ENCODE measurements around the gene AMPD3. TPM values are rescaled to one million over a fixed set of nuclear protein-coding genes. Genes with fewer than 3 reads are reported as not detected.

Gene AMPD3
- total RNA-seq, 4 donors from 2014 or later: 3.8 to 7.5 (median 5.1) TPM

DNA sequence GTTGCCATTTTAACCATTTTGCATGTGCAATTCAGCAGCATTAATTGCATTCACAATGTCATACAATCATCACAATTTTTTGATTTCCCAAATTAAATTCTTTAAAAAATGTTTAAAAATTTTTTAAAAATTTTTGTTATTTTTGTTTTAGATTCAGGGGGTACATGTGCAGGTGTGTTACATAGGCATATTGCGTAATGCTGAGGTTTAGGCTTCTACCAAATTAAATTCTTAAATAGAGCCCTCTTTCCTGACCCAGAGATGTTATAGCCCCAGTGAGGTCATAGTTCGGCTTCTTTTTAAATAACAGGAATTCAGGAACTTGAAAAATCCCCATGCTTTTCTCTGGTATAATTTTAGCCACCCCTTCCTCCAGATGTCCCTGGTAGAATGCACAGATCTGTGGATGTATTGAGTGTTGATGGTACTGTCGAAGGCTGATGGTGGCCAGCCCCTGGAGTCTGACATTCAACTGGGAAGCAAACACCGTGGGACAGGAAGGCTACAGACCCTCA is 11.3 kb upstream of the AMPD3 start:
- TF ChIP-seq POLR2A (IDR thresholded peaks at IDR 0.05; ENCODE audit: low read depth) (no peak), POLR2AphosphoS5 (IDR thresholded peaks at IDR 0.05) (no peak), EP300 (IDR thresholded peaks at IDR 0.05) (no peak)
- TF ChIP-seq, protein P1, sequence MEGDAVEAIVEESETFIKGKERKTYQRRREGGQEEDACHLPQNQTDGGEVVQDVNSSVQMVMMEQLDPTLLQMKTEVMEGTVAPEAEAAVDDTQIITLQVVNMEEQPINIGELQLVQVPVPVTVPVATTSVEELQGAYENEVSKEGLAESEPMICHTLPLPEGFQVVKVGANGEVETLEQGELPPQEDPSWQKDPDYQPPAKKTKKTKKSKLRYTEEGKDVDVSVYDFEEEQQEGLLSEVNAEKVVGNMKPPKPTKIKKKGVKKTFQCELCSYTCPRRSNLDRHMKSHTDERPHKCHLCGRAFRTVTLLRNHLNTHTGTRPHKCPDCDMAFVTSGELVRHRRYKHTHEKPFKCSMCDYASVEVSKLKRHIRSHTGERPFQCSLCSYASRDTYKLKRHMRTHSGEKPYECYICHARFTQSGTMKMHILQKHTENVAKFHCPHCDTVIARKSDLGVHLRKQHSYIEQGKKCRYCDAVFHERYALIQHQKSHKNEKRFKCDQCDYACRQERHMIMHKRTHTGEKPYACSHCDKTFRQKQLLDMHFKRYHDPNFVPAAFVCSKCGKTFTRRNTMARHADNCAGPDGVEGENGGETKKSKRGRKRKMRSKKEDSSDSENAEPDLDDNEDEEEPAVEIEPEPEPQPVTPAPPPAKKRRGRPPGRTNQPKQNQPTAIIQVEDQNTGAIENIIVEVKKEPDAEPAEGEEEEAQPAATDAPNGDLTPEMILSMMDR (IDR thresholded peaks at IDR 0.05): no peak

DNA sequence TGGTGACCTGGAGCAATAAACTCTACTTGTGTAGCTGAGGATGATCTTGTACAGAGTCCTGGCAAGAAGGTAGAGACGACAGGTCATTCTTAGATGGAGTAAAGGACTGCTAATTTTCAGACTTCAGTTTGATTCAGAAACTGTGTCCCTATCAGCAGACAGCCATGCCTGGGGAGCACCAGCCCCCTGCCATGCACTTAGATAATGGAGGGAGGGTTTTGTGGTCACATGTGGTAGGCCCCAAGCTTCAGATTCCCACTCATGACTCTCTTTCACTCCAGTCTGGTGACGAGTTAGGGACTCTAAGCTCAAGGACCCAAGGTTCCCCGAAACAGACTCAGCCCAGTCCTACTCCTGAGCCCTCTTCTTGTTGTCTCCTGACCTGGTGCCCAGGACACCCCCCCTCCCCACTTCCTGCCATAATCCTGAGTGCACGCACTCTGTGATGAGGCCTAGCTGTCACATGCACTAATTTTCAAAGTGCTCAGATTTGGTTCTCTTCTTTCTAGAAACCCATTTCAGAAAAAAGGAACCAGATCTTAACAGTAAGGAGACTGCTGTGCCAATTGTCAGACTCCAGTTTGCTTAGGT is 10.2 kb upstream of the AMPD3 start:
- intact Hi-C loops (cut with DNase I): no loop called here
- H3K9me3 ChIP-seq: no peaks in the 10 kb centered on the region
- no peaks in the 10 kb centered on the region for H3K36me3 ChIP-seq
- no peak overlapping the region for H3K27ac ChIP-seq (replicated peaks in 1 of 4)
- no peak for TF ChIP-seq POLR2AphosphoS5 (IDR thresholded peaks at IDR 0.05)
- TF ChIP-seq, protein P1 (IDR thresholded peaks at IDR 0.05): no peak
- WGBS: 97% methylated on average over 4 of the region's 4 CpGs
- no peak overlapping the region for H3K4me3 ChIP-seq
- DNase-seq (ENCODE audit: extremely low spot score): no peak
- H3K27me3 ChIP-seq: peaks cover 0 to 4% (median 0%) of the 10 kb centered on the region in 4 donors
- H3K4me1 ChIP-seq: peaks cover 0 to 2% (median 0%) of the 10 kb centered on the region in 4 donors

More for the DNA sequence above, 11.3 kb upstream of the AMPD3 start:
- no peaks in the 10 kb centered on the region for H3K36me3 ChIP-seq
- WGBS: 76% methylated on average over 4 of the region's 4 CpGs
- no peaks in the 10 kb centered on the region for H3K9me3 ChIP-seq
- no peak for DNase-seq (ENCODE audit: extremely low spot score)
- H3K4me1 ChIP-seq: no peaks in the 10 kb centered on the region
- no peak overlapping the region for H3K4me3 ChIP-seq
- no peaks in the 10 kb centered on the region for H3K27me3 ChIP-seq
- no peak overlapping the region for H3K27ac ChIP-seq (replicated peaks in 1 of 4)
- intact Hi-C loops (cut with DNase I): no loop called here

DNA sequence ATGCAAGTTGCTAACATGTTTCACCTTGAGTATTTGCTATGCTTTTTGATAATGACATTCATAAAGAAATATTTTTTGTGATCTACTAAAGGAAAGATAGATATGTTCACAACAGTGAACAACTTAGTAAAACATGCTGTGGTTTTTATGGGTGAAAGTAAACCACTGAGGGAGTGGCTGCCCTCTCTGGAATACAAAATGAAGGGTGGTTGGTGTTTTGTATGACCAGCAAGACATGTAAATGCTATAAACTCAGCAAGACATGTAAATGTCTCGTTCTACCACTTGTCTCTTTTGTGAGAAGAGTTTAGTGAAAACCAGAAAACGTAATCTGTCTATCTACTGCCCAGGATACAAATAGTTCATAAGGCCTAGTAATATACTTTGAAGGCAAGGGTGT is 7.6 kb upstream of the AMPD3 start:
- no peak overlapping the region for H3K27ac ChIP-seq (replicated peaks in 1 of 4)
- WGBS: 92% methylated on average over 2 of the region's 2 CpGs
- H3K27me3 ChIP-seq: peaks cover 0 to 20% (median 0%) of the 10 kb centered on the region in 4 donors
- no peak for DNase-seq (ENCODE audit: extremely low spot score)
- H3K4me3 ChIP-seq: no peak overlapping the region
- H3K9me3 ChIP-seq: no peaks in the 10 kb centered on the region
- intact Hi-C loops (cut with DNase I): no loop called here
- H3K36me3 ChIP-seq: no peaks in the 10 kb centered on the region
- TF ChIP-seq, protein P1 (IDR thresholded peaks at IDR 0.05): no peak
- no peak for TF ChIP-seq POLR2A (IDR thresholded peaks at IDR 0.05; ENCODE audit: low read depth)
- no peak for TF ChIP-seq POLR2AphosphoS5 (IDR thresholded peaks at IDR 0.05)
- no peak for TF ChIP-seq EP300 (IDR thresholded peaks at IDR 0.05)
- peaks cover 0 to 21% (median 20%) of the 10 kb centered on the region in 4 donors for H3K4me1 ChIP-seq

DNA sequence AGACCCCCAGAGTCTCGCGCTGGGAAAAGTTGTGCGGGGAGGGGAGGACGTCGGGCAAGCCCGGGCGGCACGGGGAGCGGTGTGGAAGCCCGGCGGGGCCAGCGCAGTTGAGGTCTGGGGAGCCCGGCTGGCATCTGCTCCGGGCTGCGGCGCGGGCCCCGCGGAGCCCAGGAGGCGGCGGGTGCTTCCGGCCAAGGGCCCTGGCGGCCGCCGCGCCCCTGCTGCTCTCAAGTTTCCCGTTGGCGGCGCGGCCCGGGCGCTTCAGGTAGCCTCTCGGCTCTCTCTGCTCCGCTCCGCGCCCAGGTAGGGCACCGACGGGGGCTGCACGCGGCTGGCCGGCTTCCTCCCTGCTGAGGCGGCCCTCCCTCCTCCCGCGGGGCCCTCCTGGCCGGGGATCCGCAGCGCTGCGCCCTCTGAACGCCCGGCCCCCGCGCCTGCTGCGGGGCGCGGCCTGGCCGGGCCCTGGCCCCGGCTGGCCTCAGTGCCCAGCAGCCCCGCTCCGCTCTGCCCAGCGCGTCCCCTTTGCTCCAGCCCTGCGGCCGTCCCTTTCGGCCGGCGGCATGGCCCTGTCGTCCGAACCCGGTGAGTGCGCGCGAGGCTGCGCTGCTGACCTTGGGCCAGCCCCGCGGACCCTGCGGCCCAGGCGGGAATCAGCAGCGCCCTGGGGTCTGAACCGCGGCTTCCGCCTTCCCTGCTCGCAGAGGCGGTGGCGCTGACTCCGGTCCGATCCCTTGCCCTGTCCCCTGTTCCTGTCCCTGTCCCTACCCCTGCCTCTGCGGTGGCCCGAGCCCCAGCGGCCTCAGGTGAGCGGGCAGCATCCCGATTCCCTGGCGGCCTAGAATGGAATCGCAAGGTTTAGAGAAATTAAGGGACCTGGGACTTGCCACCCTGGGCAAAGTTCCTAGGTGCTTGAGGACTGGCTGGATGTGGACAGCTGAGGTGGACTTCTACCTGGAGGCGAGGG is 4.3 kb upstream of the AMPD3 start:
- Histone ChIP-seq H3K27me3 (peaks cover 0 to 20% (median 0%) of the 10 kb centered on the region in 4 donors), H3K4me1 (peaks cover 0 to 40% (median 38%) of the 10 kb centered on the region in 4 donors), H3K27ac (replicated peaks in 1 of 4) (peak overlapping the region; percentile 66 to 70 (median 68)), H3K36me3 (no peaks in the 10 kb centered on the region), H3K4me3 (peak overlapping the region; percentile 62 to 67 (median 64)), H3K9me3 (no peaks in the 10 kb centered on the region)
- WGBS: 10% methylated on average over 20 of the region's 94 CpGs
- intact Hi-C loops (cut with DNase I): no loop called here
- TF ChIP-seq EP300 (IDR thresholded peaks at IDR 0.05): no peak
- no peak for TF ChIP-seq POLR2A (IDR thresholded peaks at IDR 0.05; ENCODE audit: low read depth)
- TF ChIP-seq, protein P1 (IDR thresholded peaks at IDR 0.05): peak in 2 of 3 experiments; percentile 29 to 53
- no peak for TF ChIP-seq POLR2AphosphoS5 (IDR thresholded peaks at IDR 0.05)
- no peak for DNase-seq (ENCODE audit: extremely low spot score)
